GOT3 (cell line): Measurements from ENCODE around the gene SPAG6.
"Not testable (repeated sequence)": the region's sequence is repeated elsewhere in the genome, so short reads cannot be mapped to it uniquely, and the experiment has no call there.

Source experiments
- DNase-seq: peaks from one replicate; lab custom pipeline; 2025; ENCODE audit warnings: mixed read lengths; lab: John Stamatoyannopoulos, UW

The SPAG6 gene

DNA sequence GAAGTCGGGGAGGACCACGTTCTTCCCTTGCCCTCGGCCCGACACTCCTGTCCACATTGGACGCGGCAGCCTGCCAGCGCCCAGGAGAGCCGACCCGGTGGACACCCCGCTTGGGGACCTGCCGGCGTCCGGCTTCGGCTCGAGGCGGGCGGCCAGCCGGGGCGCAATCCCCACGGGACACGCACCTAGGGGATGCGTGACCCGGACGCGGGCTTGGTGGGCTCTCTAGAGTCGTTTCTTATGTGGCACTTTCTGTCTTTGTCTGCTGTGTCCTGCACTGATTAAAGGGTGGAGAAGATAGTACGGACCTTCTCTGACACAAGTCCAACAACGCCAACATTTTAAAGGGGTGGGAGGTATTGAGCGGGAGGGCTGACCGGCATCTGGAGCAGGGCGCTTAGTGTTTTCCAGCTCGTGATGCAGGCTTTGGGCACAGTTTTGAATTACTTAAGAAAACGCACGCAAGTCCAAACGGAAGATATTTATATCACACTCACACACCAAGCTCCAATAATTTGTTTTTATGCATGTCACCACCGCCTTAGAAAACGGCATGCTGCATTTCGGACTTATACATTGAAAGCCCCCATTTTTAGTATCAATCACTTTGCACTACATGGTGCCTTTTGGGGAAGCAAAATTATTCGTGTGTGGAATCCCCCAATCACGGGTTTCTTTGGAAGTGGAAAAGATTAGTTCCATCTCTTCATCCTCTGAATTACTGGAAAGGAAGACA, 3.9 kb upstream of the SPAG6 start:
- DNase-seq: no peak

DNA sequence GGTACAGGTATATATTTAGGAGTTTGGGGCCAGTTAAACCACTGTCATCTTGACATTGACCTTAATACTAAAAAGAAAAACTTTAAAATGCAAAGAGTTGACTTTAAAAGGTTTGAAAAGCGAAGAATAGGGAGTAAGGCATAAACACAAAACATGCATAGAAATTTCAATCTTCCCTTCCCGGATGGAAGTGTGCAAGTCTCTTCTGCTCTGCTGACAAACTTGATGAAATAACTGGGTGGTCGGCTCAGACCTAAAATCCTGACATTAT, 3.4 kb upstream of the SPAG6 start:
- DNase-seq: no peak

- no peak for DNase-seq
These were observed 2.9 kb upstream of the SPAG6 start for GRCh38 chr10:22342421-22342820.

GRCh38 chr10:22343731-22344130, 1.6 kb upstream of the SPAG6 start:
- DNase-seq: no peak

GRCh38 chr10:22344249-22344648, 1.0 kb upstream of the SPAG6 start:
- DNase-seq: no peak

DNA sequence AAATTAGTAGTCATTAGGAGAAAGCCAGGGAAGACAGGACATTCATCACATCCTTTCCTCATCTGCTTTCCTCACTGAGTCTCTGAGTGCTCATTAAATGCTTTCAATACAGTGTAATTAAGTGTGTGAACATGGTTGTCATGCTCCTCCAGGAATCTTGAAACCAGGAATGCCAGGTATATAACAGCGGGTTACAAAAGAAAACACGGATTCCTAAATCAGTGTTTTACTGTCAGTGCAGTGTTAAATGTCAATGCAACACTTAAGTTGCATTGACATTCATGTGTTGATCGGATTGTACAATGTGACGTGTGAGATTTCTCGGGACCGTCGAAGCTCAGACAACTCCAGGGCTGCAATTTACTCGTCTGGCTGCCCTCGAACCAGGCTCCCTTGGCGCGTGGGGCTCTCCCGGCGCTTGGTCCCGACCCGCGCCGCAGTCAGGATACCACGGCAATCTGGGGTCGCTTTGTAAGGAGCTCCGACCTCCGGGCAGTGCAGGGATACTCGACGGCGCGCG, 455 bp upstream of the SPAG6 start:
- no peak for DNase-seq

- DNase-seq: no peak
These were observed 883 bp downstream of the SPAG6 start for GRCh38 chr10:22346096-22346661.

GRCh38 chr10:22349755-22350154, 4.5 kb downstream of the SPAG6 start:
- no peak for DNase-seq

DNA sequence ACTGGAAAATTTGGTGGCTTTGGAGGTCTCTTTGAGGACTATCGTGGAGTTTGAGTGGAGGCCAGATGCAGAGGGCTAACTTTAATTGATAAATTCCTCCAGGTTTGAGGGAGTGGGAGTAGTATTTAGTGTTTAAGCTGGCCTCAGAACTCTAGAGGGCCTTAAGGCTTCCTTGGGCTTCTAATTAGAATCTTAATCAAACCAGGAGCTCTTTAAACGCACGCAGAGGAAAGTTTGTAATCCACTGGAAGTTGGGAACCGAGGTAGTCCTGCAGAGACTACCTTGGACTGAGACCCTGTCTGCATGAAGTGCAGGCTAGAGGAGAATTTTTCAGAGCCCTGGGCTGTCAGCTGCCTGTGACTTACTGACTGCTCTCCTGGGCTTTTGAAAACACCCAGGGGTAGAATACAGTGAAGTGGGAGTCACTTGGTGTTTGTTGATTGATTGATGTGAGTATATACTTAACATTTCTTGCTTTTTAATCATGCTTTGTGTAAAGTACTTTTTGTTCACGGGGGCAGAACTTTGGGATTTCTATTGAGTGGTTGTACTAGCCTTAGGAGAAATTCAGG, 5.9 kb downstream of the SPAG6 start:
- no peak for DNase-seq

DNA sequence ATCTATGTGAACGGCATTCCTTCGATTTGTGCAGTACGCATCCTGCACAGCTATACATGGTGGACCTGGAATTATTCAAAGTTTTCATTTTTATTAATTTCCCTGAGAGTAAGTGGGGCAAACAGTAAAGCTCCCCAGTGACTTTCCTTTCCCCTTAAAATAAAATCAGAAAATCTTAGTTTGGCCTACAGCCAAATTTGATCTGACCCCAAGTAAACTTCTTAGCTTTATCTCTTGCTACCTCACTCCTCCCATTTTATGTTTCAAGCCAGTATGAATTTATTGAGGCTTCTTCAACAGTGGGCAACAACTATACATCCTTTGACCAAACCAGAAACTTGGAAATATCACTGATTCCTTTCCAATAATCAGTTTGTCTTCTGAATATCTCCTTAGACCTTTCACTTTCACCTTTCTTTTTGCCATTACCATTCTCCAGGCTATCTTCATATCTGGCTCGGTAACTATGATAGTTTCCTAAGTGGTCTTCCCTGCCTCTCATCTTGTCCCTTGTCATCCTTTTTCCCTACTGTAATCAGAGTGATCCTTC, 11.1 kb downstream of the SPAG6 start:
- DNase-seq: no peak

- not testable (repeated sequence) for DNase-seq
These were observed 12.5 kb downstream of the SPAG6 start for GRCh38 chr10:22357770-22358169.

GRCh38 chr10:22363305-22363704, 18.0 kb downstream of the SPAG6 start:
- DNase-seq: no peak

GRCh38 chr10:22364407-22365140, 19.3 kb downstream of the SPAG6 start:
- DNase-seq: no peak

DNA sequence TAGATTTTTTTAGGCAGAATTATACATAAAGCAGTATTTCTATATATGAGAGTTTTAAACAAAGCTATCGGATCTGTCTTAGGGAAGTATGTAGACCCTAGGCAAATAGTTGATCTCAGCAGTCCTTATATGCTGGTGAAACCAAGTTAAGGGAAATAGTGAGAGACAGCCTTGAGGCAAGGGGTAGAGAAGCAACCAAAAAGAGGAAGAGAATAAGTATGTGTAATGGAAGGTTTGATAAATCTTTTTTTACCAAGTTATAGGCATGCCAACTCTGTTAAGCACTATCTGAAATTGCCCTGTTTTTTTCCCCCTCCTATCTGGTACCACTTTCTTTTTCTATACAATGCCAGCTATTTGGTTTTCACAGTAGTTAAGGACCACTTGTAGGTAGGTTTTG, 19.9 kb downstream of the SPAG6 start:
- DNase-seq: no peak

- no peak for DNase-seq
These were observed 20.5 kb downstream of the SPAG6 start for GRCh38 chr10:22365644-22366434.

DNA sequence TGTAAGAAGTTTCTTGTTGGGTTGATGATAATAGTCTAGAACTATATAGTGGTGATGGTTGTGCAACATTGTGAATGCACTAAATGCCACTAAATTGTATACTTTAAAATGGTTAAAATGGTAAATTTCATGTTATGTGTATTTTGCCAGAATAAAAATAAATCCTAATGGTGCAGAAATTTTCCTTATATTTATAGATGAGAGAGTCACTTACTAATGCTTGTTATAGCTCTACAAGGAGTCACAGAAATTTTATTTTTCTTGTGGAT, 21.1 kb downstream of the SPAG6 start:
- no peak for DNase-seq

DNA sequence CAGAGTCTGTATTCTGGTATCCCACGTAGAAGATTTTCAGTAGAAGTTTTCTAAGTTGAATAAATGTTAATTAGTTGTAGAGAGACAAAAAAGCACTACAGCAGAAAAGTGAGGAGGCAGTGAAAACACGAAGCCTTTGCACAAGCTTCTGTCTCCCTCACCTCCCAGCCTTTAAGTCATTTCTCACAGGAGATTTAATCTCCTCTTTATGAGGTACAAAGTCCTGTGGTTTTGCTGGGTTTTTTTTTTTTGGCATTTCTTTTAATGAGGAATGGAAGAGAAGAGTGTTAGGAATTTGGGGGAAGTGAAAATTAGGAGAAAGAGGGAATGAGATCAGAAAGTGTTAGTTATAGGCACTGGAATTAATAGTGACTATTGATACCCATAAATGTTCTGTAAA, 21.5 kb downstream of the SPAG6 start:
- DNase-seq: no peak

GRCh38 chr10:22367471-22367870, 22.2 kb downstream of the SPAG6 start:
- no peak for DNase-seq

GRCh38 chr10:22368402-22368801, 23.1 kb downstream of the SPAG6 start:
- DNase-seq: no peak

GRCh38 chr10:22368981-22369380, 23.7 kb downstream of the SPAG6 start:
- no peak for DNase-seq

DNA sequence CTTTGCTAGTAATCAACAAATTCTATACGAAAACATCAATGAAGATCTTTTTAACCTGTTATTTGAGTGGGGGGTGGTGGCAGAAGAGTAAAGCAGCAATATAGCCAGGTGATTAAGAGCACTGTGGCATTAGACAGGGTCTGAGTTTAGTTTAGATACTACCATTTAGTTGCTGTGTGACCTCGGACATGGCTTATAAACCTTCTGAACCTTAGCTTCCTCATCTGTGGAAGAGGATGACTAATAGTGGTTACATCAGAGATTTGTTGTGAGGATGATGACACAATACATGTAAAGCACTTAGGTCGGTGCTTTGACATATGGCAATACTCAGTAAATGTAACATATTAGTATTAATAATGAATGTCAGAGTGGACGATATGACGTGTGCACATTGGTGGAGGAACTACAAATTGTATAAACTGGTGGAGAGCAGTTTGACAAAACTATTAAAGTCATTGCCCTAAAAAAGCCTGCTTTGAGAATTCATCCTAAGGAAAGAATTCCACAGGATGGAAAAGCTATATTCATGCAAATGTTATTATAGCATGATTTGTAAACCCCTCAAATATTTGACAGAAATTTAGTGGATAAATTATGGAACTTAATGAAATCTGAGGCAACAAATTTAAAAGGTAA, 24.3 kb downstream of the SPAG6 start:
- no peak for DNase-seq

DNA sequence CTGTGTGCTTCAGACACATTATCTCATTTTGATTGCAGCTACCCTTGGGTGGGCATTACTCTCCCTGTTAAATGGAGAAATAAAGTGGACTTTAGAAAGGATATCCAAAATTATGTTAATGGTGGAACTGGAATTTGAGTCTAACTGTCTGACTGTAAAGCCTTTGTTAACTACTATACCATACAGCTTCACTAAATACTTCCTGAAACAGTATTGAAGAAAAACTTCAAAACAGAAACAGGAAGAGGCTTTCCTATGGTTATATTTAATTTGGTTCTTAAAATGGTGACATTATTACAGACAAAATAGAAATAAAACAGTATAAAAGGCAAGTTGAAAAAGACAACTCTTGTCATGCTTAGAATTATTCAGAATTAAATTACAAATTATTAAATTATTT, 25.0 kb downstream of the SPAG6 start:
- no peak for DNase-seq
